HG03558 (cell line): ENCODE results near the gene SRM.
A peak's percentile ranks its signal among the peaks of the same experiment; 100 is the strongest.
"Not testable (repeated sequence)": the region's sequence is repeated elsewhere in the genome, so short reads cannot be mapped to it uniquely, and the experiment has no call there.

Source experiments
- ATAC-seq: cut with Tn5 transposase; IDR thresholded peaks from one replicate; pipeline ENCODE4 v1.9.1; 2021; ENCODE audit warnings: moderate number of reproducible peaks; ENCODE audit not compliant: unreplicated experiment; ENCODE audit errors: extremely low read depth

The SRM gene

DNA sequence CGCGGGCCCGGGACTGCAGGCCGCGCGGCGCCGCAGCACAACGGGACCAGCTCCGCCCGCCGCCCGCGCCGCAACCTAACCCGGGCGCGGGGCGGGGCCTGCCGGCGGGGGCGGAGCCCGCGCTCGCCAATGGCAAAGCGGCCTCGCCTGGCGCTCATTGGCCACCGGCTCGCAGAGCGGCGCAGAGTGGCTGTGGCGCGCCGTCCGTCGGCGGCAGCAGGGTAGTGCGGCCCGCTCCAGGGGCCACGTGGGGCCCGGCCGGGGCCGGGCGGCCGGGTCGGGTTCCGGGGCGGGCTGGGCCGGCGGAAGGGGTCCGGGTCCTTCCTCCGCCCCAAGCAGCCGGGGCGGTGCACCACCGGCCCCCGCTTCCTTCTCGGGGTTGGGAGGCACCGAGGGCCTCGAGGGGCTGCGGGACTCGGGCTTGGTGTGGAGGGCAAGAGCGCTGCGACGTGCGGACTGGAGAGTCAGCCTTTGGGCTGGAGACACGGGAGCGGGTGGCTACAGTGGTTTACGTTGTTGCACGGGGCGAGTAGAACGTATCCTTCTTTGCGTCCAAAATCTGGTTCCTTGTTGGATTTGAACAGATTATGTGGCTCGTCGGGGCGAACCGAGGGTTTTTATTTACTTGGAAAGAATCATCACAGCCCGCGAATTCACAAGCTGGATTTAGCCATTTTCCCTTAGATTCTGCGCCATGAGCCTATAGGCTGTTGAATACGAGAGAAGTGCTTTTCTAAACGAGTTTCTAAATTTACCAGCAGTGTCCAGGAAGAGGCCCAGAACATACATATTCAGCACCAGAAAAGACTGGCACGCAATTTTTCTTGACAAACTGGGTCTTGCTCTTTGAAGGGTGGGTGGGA, at the start of gene SRM:
Gene SRM (minus strand): TSS at position 51 of the 863 bp plus-strand sequence. CDS start 75 bp downstream, outside the sequence.
- ATAC-seq = peak; percentile 74

GRCh38 chr1:11109047-11109760, 49.4 kb upstream of the SRM start:
- no peak for ATAC-seq

GRCh38 chr1:11107599-11107998, 47.8 kb upstream of the SRM start:
- ATAC-seq = no peak

- ATAC-seq = no peak
Observed at GRCh38 chr1:11105586-11105985, 45.8 kb upstream of the SRM start.

GRCh38 chr1:11101347-11101746, 41.5 kb upstream of the SRM start:
- ATAC-seq = no peak

GRCh38 chr1:11100806-11101205, 41.0 kb upstream of the SRM start:
- not testable (repeated sequence) for ATAC-seq

DNA sequence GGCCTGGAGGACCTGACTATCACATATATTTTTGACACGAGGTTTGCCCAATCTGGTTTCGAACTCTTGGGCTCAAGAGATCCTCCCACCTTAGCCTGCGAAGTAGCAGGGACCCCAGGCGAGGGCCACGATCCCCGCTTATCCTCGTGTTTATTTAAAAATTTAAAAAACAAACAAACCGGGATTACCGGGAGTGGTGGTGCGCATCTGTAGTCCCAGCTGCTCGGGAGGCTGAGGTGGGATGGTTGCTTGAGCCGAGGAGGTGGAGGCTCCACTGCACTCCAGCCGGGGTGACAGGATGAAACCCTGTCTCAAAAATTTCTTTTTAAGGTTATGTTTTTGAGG, 40.3 kb upstream of the SRM start:
- no peak for ATAC-seq

- ATAC-seq = no peak
Observed at GRCh38 chr1:11099310-11100148, 39.7 kb upstream of the SRM start, which contains the start of gene EXOSC10. Gene EXOSC10, minus strand, starts transcription at chr1:11099869. Its CDS starts 38 bp downstream, at chr1:11099831.

GRCh38 chr1:11098931-11099309, 39.1 kb upstream of the SRM start:
- no peak for ATAC-seq

GRCh38 chr1:11083784-11084183, 24.0 kb upstream of the SRM start:
- ATAC-seq = not testable (repeated sequence)

GRCh38 chr1:11080931-11081330, 21.1 kb upstream of the SRM start:
- no peak for ATAC-seq

DNA sequence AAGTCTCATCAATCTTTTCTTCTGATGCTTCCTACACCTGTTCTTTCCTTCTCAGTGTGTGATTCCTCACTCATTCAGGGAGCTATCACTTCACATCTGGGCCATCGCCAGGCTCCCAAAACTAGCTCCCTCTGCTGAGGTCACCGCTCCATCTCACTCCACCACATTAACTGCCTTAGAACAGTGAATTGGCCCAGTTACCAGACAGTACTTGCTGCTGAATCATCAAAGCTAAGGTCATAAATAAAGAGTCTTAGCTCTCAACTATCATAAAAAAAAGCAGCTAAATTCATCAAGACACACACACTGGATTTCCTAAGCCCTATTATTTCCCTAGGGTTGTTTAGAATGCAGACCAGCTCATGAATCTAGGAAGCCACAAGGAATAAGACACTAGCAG, 18.8 kb upstream of the SRM start:
- ATAC-seq = no peak

GRCh38 chr1:11073398-11073797, 13.6 kb upstream of the SRM start:
- ATAC-seq = not testable (repeated sequence)

- ATAC-seq = no peak
Observed at GRCh38 chr1:11072216-11072917, 12.5 kb upstream of the SRM start.

GRCh38 chr1:11071463-11072215, 11.8 kb upstream of the SRM start:
- no peak for ATAC-seq

- no peak for ATAC-seq
Observed at GRCh38 chr1:11070876-11071275, 11.1 kb upstream of the SRM start.

GRCh38 chr1:11068600-11069473, 9.0 kb upstream of the SRM start:
- no peak for ATAC-seq
